DND-41 (cell line): ENCODE measurements around the gene MTFR2.

Experiments used
- ATAC-seq: fragments of 200-7000 bp; cut with Tn5 transposase; 3 replicates; pipeline ENCODE4 v1.9.1; 2021; ENCODE audit warnings: low read depth; ENCODE audit not compliant: insufficient read depth
- DNase-seq: peaks from one replicate; pipeline ENCODE4 v3.0.0-alpha.2; 2020
- H2AFZ ChIP-seq: 2 replicates; pipeline ENCODE4 v1.6.0; 2012; ENCODE audit warnings: low read depth, low read length
- H3K27ac ChIP-seq: 2 replicates; pipeline ENCODE4 v1.5.1; 2012; ENCODE audit warnings: low read length, inconsistent platforms
- H3K27me3 ChIP-seq: fragments of 200-600 bp; sonication (generic); 2 replicates; pipeline ENCODE4 v1.6.0; 2012; ENCODE audit warnings: low read length, mild to moderate bottlenecking, inconsistent platforms; ENCODE audit not compliant: insufficient read depth, poor library complexity
- H3K36me3 ChIP-seq: 2 replicates; pipeline ENCODE4 v1.5.1; 2012; ENCODE audit warnings: low read length, inconsistent platforms; ENCODE audit not compliant: insufficient read depth
- H3K4me1 ChIP-seq: 2 replicates; pipeline ENCODE4 v1.5.1; 2012; ENCODE audit warnings: mild to moderate bottlenecking, low read length; ENCODE audit not compliant: insufficient read depth
- H3K4me2 ChIP-seq: 2 replicates; pipeline ENCODE4 v1.6.0; 2012; ENCODE audit warnings: mild to moderate bottlenecking, moderate library complexity, low read length, inconsistent platforms; ENCODE audit not compliant: insufficient read depth
- H3K4me3 ChIP-seq, 2 experiments: fragments of 200-600 bp in 1 of 2; shearing (Covaris generic) in 1 of 2; 2 replicates each; pipeline ENCODE4 v1.5.1; 2012 to 2016; ENCODE audit warnings: inconsistent platforms in 2 of 2, low read length in 2 of 2, mild to moderate bottlenecking in 2 of 2, low read depth in 1 of 2, moderate library complexity in 1 of 2
- H3K79me2 ChIP-seq: 2 replicates; pipeline ENCODE4 v1.6.0; 2012; ENCODE audit warnings: low read length, inconsistent platforms; ENCODE audit not compliant: insufficient read depth
- H3K9ac ChIP-seq: 2 replicates; pipeline ENCODE4 v1.6.0; 2012; ENCODE audit warnings: low read depth, mild to moderate bottlenecking, inconsistent platforms, low read length, moderate library complexity
- H3K9me3 ChIP-seq: 2 replicates; pipeline ENCODE4 v1.5.1; 2012; ENCODE audit warnings: low read length, moderate library complexity, mild to moderate bottlenecking, inconsistent platforms; ENCODE audit not compliant: insufficient read depth, severe bottlenecking
- H4K20me1 ChIP-seq: 2 replicates; pipeline ENCODE4 v1.6.0; 2012; ENCODE audit warnings: low read length; ENCODE audit not compliant: insufficient read depth
- CTCF ChIP-seq: IDR thresholded peaks from 2 replicates; pipeline ENCODE4 v1.5.1; 2012; ENCODE audit warnings: borderline replicate concordance, low read length, moderate library complexity, mild to moderate bottlenecking; ENCODE audit not compliant: poor library complexity, severe bottlenecking; ENCODE audit errors: extremely low read depth
- EZH2 ChIP-seq: IDR thresholded peaks from 3 replicates; pipeline ENCODE4 v1.6.1; 2012; ENCODE audit warnings: borderline replicate concordance, low read depth, mild to moderate bottlenecking, moderate library complexity, low read length, inconsistent platforms; ENCODE audit not compliant: severe bottlenecking

MTFR2 gene

DNA sequence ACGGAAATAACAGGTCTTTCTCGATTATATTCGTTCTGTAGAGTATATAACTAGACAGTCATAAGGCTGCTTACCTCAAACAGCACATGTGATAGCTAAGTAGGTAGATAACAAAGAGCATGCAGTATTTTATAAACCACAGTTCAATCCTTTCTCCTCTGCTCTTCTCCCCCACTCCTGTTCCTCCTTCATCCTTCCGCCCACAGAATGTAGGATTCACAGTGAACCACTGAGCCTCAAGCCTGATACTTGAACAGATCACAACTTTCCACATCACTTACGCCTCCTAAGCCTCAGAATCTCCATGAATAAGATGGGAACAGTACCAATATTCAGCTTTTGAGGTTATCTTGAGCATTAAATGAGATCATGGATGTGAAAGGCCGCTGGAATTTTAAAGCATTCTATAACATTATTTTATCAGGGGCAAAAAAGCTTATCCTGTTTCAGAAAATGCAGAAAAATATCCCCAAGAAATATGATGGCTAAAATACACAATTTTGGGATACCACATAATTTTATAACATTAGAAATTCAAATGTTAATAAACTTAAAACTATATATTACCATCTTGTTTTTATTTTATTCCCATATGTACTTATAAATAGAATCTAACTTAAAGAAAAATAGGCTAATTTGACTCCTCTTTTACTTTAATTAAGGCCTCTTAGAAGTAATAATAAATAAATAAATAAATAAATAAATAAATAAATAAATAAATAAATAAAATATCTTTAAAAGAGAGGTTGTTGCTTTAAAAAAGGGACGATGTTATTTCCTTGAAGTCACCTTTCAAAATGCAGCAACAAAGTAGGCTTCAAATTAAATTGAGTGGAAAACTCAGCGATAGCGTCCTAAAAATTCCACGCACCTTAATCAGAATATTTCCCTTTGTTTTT lies 33.4 kb downstream of the MTFR2 start:
- H3K27me3 ChIP-seq, result no peaks in the 10 kb centered on the region
- no peaks in the 10 kb centered on the region for H3K79me2 ChIP-seq
- no peak for ATAC-seq
- no peak overlapping the region for H3K27ac ChIP-seq
- H2AFZ ChIP-seq, result no peak overlapping the region
- DNase-seq, result no peak
- no peaks in the 10 kb centered on the region for H3K9me3 ChIP-seq
- H3K4me1 ChIP-seq, result no peaks in the 10 kb centered on the region
- no peak overlapping the region for H3K4me2 ChIP-seq
- H3K9ac ChIP-seq, result no peak overlapping the region
- TF ChIP-seq CTCF (no peak), EZH2 (no peak)
- no peaks in the 10 kb centered on the region for H3K36me3 ChIP-seq
- no peak overlapping the region for H3K4me3 ChIP-seq
- no peaks in the 10 kb centered on the region for H4K20me1 ChIP-seq

GRCh38 chr6:136213853-136214252 lies 36.3 kb downstream of the MTFR2 start:
- Histone ChIP-seq H3K4me3 (no peak overlapping the region), H3K9me3 (no peaks in the 10 kb centered on the region), H3K4me1 (no peaks in the 10 kb centered on the region), H3K9ac (no peak overlapping the region), H3K27me3 (no peaks in the 10 kb centered on the region), H2AFZ (no peak overlapping the region), H3K36me3 (no peaks in the 10 kb centered on the region), H4K20me1 (no peaks in the 10 kb centered on the region), H3K4me2 (no peak overlapping the region), H3K27ac (no peak overlapping the region), H3K79me2 (no peaks in the 10 kb centered on the region)
- DNase-seq (no peak), ATAC-seq (no peak)
- no peak for TF ChIP-seq CTCF
- no peak for TF ChIP-seq EZH2

DNA sequence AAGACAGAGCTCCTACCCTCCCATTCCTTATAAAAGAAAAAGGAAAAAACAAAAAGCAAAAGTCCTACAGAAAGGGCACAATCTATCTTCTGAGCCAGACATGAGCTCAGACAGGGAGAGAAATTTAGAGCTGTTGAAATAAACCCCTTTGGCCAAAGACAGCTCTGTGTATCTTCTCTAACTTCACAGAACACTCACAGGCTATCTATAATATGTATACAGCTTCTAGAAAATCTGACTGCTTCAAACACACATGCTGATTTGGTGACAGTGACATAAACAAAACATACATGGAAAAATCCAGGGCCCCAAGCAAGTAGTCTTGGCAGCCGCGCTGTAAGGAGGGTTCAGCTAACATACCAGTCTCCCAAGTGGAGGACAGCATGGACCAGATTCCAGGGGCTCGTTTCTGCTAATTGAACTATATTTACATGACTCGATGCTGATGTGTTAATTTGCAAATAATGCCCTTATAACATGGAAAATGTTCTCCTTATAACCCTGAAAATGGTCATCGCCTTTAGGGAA lies 37.0 kb downstream of the MTFR2 start:
- Histone ChIP-seq H3K27me3 (no peaks in the 10 kb centered on the region), H3K27ac (no peak overlapping the region), H3K9ac (no peak overlapping the region), H3K4me1 (no peaks in the 10 kb centered on the region), H2AFZ (no peak overlapping the region), H3K36me3 (no peaks in the 10 kb centered on the region), H3K9me3 (no peaks in the 10 kb centered on the region), H3K4me3 (no peak overlapping the region), H4K20me1 (no peaks in the 10 kb centered on the region), H3K79me2 (no peaks in the 10 kb centered on the region), H3K4me2 (no peak overlapping the region)
- TF ChIP-seq EZH2 (no peak), CTCF (no peak)
- no peak for ATAC-seq
- no peak for DNase-seq
